ENCODE measurements around the gene FAM124B.

DNA sequence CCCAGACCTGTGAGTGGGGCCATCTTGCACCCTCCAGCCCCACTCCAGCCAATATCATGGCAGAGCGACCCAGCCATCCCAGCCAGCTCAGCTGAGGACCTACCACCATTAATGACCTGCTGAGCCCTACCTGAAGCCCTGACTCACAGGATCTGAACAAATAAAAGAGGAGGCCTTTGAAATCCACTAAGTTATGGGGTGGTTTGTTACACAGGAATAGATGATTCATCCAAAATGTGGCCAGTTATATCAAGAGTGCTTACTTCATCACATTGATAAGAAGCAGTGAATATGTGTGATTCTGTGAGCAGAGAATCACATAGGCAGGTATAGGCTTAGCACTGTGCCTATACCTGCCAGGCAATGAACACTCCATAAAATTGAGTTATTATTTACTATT lies 34.7 kb upstream of the FAM124B start:
- TF ChIP-seq POLR2A (IDR thresholded peaks at IDR 0.05; ENCODE audit: low read depth, low read length): no peak
- no peak for TF ChIP-seq POLR2AphosphoS5 (IDR thresholded peaks at IDR 0.05; ENCODE audit: low read depth, low read length)
